GM19328 (cell line): ENCODE data around the gene ALDH3B2.
"Not testable (repeated sequence)": the region's sequence is repeated elsewhere in the genome, so short reads cannot be mapped to it uniquely, and the experiment has no call there.

ENCODE experiments used
- ATAC-seq: cut with Tn5 transposase; IDR thresholded peaks from one replicate; pipeline ENCODE4 v1.9.1; 2021; ENCODE audit warnings: mild to moderate bottlenecking, moderate library complexity; ENCODE audit not compliant: unreplicated experiment

The ALDH3B2 gene

GRCh38 chr11:67644472-67645418 is 29.7 kb downstream of the ALDH3B2 start:
- ATAC-seq, result no peak

- no peak for ATAC-seq
Measured at GRCh38 chr11:67644042-67644441, 30.4 kb downstream of the ALDH3B2 start.

- no peak for ATAC-seq
Measured at GRCh38 chr11:67642173-67643120, 32.0 kb downstream of the ALDH3B2 start.

DNA sequence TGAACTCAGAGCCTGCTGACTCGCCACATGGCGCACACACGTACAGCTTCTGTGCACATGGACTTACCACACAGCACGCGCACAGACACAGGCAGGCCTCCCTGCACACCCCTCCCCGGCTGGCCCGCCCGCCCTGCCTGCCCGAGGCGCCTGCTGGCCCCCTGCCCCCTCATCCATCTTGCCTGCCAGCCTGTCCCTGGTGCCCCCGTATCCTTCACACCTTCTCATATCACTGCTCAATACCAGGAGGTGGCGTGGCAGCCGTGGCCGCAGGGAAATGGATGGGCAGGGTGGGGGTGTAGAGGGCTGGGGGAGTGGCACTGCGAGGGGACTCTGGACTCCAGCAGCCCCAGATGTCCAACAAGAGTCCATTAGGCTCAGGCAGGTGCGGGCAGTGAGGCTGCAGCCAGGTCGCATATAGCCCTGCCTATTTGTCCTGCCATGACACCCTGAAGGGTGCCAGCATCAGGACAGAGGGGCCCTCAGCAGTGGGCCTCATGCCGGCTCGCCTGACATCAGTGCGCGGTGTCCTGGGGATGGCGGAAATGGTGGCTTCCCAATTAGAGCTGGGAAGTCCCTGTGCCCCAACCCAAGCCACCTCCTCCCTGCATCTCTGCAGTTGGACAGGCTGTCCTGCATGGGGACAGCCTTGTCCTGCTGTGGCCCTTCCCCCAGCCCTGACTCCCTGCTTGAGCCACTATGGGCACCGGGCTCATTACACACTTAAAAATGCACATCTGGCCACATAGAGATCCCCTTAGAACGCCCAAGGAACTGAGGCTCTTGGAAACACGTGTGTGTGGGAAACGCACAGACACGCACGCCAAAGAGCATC is 32.9 kb downstream of the ALDH3B2 start:
- ATAC-seq, result no peak

DNA sequence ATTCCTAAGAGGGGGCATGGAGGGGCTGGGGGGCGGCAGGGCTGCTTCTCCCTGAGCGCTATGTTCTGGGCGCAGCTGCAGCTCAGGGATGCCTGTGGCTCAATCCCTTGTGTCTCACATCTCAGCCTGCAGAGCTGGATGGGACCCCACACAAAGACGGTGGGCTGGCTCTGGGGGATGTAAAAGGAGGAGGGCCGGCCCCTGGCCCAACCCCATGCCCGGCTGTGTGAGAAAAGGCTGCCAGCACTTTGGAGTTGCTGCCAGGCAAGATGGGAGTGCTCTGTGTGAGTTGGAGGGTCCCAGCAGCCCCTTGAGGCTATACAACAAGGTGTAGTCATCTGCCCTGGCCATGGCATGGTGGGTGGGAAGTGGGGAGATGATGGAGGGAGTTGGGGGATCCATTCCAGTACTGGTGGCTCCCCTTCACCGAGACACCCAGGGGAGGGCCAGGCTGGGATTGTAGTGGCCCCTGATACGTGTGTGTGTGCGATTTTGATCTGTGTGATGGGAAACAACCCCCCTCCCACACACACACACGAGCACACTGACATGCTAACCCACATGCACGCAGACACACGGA is 33.6 kb downstream of the ALDH3B2 start:
- no peak for ATAC-seq

DNA sequence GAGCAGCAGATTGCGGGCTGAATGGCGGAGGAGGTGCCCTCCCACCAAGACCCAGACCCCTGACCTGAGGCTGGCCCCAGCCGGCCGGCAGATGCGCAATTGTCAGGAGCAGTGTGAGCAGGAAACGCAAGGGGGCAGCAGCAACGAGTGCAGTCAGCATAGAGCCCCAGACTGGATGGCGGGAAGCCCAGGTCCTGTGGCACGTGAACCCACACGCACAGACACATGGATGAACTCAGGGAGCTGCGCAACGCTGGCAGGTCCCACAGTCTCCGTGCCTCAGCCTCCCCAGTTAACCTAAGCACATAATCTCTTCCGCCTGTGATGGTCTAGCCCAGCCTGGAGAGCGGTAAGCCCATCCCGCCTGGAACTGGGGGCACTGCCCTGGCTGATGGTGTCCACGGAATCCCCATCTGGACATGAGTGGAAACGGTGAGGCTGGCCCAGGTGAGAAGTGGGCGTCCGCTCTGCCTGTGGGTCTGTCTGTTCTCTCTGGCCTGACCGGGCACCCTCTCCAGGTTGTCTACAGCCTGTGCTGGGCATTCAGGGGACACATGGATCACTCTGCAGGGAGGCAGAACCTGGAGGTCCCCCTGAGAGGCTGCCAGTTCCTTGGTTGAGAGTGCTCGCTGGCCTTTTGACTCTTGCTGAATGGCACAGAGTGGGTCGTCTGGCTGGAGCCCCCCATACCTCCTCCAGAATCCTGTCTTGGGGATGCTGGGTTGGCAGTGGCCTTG is 34.2 kb downstream of the ALDH3B2 start:
- no peak for ATAC-seq

GRCh38 chr11:67639438-67639859 is 35.0 kb downstream of the ALDH3B2 start, which contains the start of gene TBX10:
Gene TBX10 (minus strand): TSS chr11:67639763. CDS start chr11:67639472, 291 bp downstream.
- no peak for ATAC-seq

DNA sequence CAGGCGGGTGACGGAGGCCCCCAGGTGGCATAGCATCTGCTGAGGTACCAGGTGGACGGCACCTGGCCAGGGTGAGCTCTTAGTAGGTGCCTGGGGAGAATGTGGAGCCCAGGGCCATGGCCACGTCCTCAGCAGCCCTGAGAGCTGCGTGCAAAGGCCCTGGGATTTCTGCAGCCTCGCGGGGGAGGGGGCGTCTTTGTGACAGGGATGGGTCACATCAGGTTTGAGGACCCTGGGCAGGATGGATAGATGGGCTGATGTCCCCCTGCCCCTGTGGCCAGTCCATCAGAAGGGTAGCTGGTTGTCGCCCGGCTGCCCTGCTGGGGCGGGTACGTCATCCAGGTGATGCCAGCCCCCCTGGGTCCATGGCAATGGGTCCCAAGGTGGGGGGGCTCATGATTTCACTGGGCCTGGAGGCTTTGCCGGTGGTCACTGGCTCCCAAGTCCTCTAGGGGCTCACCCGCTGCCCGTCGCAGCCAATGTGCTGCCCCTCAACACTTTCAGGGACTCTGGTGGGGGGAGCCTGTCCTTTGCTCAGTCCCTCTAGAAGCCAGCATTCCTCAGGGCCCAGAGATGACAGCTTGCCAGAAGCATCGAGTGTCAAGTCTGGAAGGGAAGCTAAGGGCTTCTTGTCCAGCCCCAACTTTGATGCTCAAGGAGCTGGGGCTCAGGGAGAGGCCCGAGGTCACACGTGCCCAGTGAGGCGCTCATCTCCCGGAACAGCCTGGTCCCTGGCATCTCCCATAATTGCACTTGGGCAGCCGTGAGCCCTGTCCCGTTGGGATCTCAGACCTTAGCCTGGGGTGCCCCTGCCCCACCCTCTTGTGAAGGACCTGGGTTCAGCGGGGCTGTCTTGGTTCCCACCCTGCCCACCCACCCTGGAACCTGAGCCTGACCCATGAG is 35.6 kb downstream of the ALDH3B2 start:
- no peak for ATAC-seq

GRCh38 chr11:67637441-67637840 is 37.0 kb downstream of the ALDH3B2 start:
- ATAC-seq, result not testable (repeated sequence)

DNA sequence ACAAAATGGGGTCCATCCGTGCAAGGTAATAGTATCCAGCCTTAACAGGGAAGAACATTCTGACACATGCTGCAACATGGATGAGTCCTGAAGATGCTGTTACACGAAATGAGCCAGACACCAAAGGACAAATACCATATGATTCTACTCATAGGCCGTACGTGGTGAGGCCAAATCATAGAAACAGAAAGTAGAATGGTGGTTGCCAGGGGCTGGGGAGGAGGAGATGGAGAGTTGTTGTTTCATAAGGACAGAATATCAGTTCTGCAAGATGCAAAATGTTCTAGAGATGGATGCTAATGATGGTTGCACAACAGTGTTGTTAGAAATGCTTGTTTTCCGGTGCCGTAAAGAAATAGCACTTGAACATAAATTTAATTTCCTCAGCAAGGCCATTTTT is 37.5 kb downstream of the ALDH3B2 start:
- ATAC-seq, result no peak

- no peak for ATAC-seq
Measured at GRCh38 chr11:67635231-67635521, 39.2 kb downstream of the ALDH3B2 start.

DNA sequence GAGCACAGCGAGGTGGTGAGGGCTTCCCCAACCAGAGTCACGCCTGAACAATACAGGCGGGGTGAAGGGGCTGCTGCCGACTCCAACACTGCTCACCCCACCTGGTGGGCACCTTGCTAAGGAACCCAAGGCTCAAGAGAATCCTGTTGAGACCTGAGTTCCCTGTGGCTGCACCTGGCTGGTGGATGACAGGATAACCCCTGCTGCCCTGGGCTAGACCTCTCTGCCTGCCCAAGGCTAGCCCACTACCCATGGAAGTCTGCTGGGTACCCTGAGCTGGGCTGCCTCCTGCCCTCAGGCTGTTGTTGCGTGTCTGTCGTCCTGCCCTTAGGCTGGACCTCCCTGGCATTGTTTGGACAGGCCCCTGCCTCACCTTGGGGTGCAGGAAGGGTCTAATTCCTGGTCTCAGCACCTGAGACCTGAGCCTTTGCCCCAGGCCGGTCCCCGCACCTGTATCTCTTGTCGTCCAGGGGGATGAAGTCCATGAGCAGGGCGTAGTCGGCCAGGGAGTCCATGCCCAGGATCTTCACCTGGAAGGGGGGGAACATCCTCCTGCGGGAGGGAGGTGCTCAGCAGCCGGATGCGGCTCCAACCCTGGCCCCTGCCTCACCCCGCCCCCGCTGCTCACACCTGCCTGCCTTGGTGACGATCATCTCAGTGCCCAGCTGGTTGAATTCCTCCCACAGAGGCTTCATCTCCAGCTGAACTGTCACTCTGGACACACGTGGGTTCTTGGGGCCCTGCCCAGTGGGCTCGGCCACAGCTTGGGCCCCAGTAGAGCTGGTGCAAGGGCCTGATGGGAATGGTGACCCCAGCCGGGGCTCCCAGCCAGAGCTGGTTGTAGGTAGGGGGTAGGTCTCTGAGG is 39.8 kb downstream of the ALDH3B2 start:
- ATAC-seq, result no peak

GRCh38 chr11:67633758-67634365 is 40.6 kb downstream of the ALDH3B2 start:
- ATAC-seq, result no peak

DNA sequence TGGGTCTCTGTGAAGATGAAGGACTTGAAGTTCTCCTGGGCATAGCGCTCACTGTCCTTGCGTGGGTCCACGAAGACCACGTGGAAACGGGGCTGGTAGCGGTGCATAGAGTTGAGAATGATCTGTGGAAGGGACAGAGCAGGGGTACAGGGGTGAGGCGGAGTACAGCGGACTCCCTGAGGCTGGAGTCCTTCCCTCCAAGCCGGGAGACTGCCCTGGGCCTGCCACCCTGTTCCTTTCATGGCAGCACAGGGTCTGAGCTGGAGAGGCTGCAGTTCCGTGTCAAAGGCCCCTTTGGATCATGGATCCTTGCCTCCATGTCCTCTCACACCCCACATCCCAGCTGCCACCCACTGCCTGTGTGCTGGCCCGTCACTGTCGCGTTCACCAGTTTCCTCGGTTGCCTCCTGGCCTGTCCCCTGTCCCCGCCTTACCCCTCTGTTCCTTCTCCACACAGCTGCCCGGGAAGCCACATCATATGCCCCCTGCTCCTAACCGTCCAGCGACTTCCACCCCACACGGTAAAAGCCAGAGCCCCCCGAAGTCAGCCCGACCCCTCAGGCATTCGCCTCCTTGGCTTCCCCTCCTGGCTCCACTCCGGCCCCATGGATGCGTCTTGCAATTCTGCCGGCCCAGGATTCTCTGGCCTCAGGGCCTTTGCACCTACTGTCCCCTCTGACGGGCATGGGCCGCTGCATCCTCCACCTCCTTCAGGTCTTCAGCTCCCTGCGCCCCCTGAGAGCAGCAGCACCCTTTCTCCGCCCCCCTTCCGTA is 41.3 kb downstream of the ALDH3B2 start:
- ATAC-seq, result no peak

DNA sequence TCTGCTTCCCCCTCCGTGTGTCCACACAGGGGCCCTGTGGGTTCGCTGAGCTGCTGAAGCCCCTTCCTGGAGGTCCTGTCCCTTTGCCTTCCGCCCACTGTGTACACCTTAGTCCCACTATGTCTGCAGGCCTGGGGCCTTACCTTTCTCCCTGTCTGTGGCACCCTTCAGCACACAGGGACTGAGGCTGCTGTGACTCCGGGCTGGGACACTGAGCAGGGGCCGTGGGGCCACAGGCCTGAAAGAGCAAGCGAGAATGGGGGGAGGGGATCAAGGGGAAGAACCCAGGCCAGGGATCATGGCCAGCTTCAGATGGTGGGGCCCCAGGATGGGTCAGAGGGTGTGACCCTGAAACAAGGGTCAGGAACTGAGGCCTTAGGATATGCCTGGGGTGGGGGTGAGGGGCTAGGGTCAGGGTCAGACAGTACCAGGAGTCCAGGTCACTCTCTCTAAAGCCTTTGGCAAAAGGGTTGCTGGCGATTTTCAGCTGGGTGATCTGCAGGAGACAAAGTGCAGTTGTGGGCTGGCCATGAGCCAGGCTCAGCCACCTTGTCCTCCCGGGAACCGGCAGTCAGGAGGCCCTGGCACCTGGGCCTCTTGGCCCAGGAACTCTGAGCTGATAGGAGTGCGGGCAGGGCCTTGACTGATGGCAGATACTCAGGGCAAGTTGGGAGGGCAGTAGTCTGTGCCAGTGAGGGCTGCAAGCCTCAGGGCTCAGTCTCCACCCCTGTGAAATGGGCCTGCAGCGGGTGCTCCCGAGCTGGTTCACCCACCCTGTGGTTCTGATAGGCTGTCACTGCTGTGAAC is 42.0 kb downstream of the ALDH3B2 start:
- ATAC-seq, result no peak

GRCh38 chr11:67631853-67632174 is 42.6 kb downstream of the ALDH3B2 start:
- no peak for ATAC-seq
